HL-60/S4 treated with retinoic acid at 250 ng/mL for 4 days and 3 days (cell line): ENCODE data around the gene DYNLT2.
"Not testable (repeated sequence)": the region's sequence is repeated elsewhere in the genome, so short reads cannot be mapped to it uniquely, and the experiment has no call there.

Experiments
- in situ Hi-C: fragments of 300-500 bp; cut with MboI; formaldehyde crosslinking; loops from 2 replicates; pipeline ENCODE4 v1.7.0; 2022; ENCODE audit warnings: low sequenced_read_pairs

DYNLT2 gene

DNA sequence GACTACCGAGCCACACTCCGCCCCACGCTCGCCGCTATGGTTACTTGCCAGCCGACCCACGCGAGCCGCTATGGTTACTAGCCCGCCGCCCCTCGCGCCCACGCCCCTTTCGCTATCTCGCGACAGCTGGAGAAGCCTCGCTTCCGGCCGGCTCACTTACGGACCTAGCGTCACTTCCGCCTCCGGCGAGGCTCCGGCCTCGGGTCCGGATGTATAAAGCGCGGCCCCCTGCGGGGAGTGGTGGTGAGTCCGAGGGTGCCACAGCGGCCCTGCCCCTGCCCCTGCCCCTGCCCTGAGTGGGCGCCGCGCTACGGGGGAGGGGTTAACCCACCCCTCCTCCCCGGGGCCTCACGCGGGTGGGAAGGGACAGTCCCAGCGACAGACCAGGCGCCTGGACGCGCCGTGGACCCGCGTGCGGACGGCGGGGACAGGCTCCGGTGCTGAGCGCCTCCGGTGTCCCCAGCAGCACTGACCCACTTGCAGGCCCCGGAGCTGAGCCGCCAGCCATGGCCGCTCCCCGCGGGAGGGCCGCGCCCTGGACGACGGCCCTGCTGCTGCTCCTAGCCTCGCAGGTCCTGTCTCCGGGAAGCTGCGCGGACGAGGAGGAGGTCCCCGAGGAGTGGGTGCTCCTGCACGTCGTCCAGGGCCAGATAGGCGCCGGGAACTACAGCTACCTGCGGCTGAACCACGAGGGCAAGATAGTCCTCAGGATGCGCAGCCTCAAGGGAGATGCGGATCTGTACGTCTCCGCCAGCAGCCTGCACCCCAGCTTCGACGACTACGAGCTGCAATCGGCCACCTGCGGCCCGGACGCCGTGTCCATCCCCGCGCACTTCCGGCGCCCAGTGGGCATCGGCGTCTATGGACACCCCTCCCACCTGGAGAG, 49.2 kb downstream of the DYNLT2 start, which contains the start of the genes C6orf120 and WDR27:
Gene C6orf120 (plus strand): TSS at position 173 of the 886 bp plus-strand sequence. CDS start 334 bp downstream, at position 507.
Gene WDR27 (minus strand): TSS at position 76 of the 886 bp plus-strand sequence. CDS start 13,024 bp downstream, outside the sequence.
- in situ Hi-C loops = no loop called here

DNA sequence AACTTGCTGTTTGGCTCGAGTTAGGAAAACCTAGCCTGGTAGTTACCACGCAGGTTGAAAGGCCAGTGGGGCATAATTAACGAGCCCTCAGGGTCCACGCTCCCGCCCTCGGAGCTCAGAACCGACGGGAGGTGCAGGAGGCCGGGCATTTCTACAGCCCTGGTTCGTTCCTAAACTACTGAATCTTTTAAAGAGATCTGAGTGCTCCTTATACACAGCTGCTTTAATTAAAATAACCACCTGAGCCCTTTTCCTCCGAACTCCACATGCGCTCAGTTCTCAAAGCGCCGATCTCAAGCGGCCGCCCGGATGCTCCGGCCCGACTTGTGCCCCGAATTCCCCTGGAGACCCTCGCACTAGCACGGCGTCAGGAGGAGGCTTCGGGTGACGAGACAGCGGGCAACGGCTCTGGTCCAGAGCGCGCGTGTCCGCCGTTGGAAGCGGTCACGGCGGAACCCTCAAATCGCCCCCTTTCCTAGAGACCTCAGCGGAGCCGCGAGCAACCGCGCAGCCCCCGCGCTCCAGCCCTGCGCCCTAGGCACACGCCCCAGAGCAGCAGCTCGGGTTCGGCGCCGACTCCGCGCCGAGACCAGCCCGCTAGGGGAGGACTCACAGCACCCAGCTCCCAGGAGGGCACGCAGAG, 49.9 kb downstream of the DYNLT2 start:
- in situ Hi-C loops = no loop called here

DNA sequence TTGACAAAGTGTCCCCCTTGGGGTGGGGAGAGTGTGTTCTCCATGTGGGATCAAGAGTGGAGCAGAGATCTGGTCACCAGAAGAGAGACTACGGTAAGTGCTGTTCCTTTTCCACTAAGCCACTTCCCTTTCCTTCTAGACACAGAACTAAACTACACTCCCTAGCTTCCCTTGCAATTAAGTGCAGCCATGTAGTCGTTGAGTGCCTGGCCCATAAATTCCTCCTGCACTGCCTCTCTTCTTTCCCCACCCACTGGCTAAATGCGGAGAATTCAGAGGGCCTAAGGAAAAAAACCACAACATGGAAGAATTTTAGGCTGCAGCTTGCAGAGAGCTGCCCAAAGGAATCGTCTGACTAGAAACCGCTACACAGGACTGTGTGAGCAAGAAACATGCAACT, 51.1 kb downstream of the DYNLT2 start:
- in situ Hi-C loops = no loop called here

DNA sequence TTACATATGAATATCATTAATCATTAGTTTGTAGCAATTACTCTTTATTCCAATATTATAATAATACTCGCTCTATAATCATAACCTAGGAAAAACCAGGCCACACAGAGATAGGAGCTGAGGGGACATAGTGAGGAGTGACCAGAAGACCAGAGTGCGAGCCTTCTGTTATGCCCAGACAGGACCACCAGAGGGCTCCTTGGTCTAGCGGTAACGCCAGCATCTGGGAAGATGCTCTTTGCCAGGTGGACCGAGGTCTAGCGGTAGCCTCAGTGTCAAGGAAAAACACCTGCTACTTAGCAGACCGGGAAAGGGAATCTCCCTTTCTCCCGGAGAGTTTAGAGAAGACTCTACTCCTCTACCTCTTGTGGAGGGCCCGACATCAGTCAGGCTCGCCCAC, 54.3 kb downstream of the DYNLT2 start:
- in situ Hi-C loops = not testable (repeated sequence)

DNA sequence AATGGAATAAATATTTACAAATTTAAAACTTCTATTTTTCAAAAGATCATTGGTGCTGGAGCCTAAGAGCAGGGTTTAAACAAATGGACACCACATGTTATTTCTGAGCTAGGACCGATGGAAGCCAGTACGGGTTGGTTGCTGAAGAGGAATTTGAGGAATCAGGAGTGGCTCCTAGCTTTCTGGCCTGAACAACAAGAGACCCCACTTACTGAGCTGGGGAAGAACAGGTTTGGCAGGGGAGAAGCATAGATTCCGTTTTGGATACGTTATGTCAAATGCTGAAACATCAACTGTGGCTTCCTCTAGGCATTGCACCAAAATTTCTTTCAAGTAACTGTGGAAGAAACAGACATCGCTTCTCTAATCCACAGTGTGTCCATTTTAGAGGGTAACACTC, 56.2 kb downstream of the DYNLT2 start:
- in situ Hi-C loops = no loop called here

DNA sequence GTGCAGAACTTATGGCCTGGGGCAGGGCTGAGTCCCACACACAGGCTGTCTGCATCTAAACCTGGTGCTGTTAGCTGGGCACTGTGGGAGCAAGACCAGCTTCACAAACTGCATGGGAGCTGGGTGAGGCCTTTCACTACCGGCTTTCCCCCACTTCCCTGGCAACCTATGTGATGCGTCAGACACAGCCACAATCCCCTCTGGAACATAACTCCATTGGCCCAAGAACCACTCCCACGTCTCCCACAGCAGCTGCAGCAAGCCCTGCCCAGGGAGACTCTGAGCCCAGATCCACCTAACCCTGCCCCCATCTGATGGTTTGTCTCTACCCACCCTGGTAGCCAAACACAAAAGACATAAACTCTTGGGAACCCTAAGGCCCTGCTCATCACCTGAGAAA, 58.9 kb downstream of the DYNLT2 start:
- in situ Hi-C loops = no loop called here

DNA sequence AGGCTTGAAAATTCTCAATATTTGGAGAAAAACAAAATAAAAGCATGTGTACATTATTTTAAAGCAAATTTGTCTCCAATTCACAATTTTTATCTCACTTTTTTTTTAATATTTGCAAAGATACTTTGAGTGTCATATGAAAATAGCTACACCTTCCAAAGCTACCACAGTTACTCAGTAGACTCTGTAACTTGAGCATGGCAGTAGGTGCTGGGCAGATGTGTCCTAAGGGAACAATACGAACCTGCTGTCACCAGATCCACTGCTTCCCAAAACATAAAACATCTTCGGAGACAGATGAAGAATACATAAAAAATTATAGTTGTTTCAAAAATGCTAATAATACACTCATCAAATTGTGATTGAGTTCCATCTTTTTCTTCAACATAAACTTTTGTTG, 60.1 kb downstream of the DYNLT2 start:
- in situ Hi-C loops = no loop called here
